A549 (cell line): ENCODE data around the gene STAB2. TPM values are rescaled to one million over a fixed set of nuclear protein-coding genes. Genes with fewer than 3 reads are reported as not detected.

ENCODE experiments used
- ATAC-seq, 2 experiments: fragments of 200-7000 bp in 1 of 2; fragments of >200 bp in 1 of 2; cut with Nextera tagmentation in 1 of 2; cut with Tn5 transposase in 1 of 2; 3 replicates each; pipeline versions ENCODE4 v1.8.0 to v1.9.1; 2018 to 2020; ENCODE audit warnings: mild to moderate bottlenecking in 1 of 2, moderate library complexity in 1 of 2
- CTCF ChIA-PET: fragments of 300-600 bp; sonication (Branson Sonifier 250); formaldehyde crosslinking; extraction: SDS; loops from one replicate; lab custom pipeline; 2021; ENCODE audit warnings: antibody characterized with exemption, inconsistent platforms; lab: Yijun Ruan, JAX
- POLR2A ChIA-PET: fragments of 350-600 bp; formaldehyde crosslinking; extraction: SDS; loops from one replicate; lab custom pipeline; 2021; ENCODE audit warnings: antibody characterized with exemption, inconsistent platforms; lab: Yijun Ruan, JAX
- DNase-seq, 2 experiments: peaks; one replicate each; pipeline versions ENCODE4 v3.0.0 to v3.0.0-alpha.2; 2011 to 2016; ENCODE audit warnings: low read depth in 1 of 2, low spot score in 1 of 2
- FAIRE-seq: peaks from 2 replicates; lab custom pipeline; 2011; peaks lifted over from hg19 to GRCh38; lab: Jason Lieb, UNC
- H3K27ac ChIP-seq, 2 experiments: fragments of >200 bp; sonication (Bioruptor Twin); formaldehyde crosslinking; 3 replicates each; pipeline ENCODE4 v1.5.1; 2016 to 2017
- H3K4me1 ChIP-seq: fragments of >200 bp; sonication (Bioruptor Twin); formaldehyde crosslinking; 3 replicates; pipeline ENCODE4 v1.6.1; 2016
- H3K4me2 ChIP-seq: fragments of >200 bp; sonication (Bioruptor Twin); formaldehyde crosslinking; 3 replicates; pipeline ENCODE4 v1.6.1; 2016
- H3K4me3 ChIP-seq: fragments of >200 bp; sonication (Bioruptor Twin); formaldehyde crosslinking; 3 replicates; pipeline ENCODE4 v1.5.1; 2016
- H3K9me3 ChIP-seq: fragments of >200 bp; sonication (Bioruptor Twin); formaldehyde crosslinking; 3 replicates; pipeline ENCODE4 v1.6.1; 2016
- ATOH8 ChIP-seq: fragments of 250-450 bp; sonication (Bioruptor Pico); IDR thresholded peaks from 2 replicates; pipeline ENCODE4 v1.5.0; 2020; ENCODE audit warnings: low read depth, mild to moderate bottlenecking, moderate library complexity
- BCL3 ChIP-seq: fragments of >200 bp; sonication (Bioruptor Twin); formaldehyde crosslinking; IDR thresholded peaks from 3 replicates; pipeline ENCODE4 v1.6.1; 2016
- BHLHE40 ChIP-seq: IDR thresholded peaks from 2 replicates; pipeline ENCODE4 v1.6.1; 2012; ENCODE audit warnings: low read depth, low read length, inconsistent platforms
- CEBPB ChIP-seq, 2 experiments: fragments of >200 bp in 1 of 2; sonication (Bioruptor Twin) in 1 of 2; formaldehyde crosslinking in 1 of 2; IDR thresholded peaks; 2 replicates each; pipeline ENCODE4 v1.6.1; 2012 to 2016
- CHD4 ChIP-seq: fragments of 200-600 bp; sonication (generic); IDR thresholded peaks from 2 replicates; pipeline ENCODE4 v1.6.1; 2016; ENCODE audit warnings: antibody characterized with exemption, mild to moderate bottlenecking, borderline replicate concordance
- EHMT2 ChIP-seq: fragments of 200-600 bp; sonication (generic); IDR thresholded peaks from 2 replicates; pipeline ENCODE4 v1.6.1; 2016; ENCODE audit warnings: antibody characterized with exemption, low read depth, mild to moderate bottlenecking, moderate library complexity
- ELK1 ChIP-seq: fragments of 150-350 bp; IDR thresholded peaks from 2 replicates; pipeline ENCODE4 v1.6.1; 2014; ENCODE audit warnings: low read depth, mild to moderate bottlenecking, low read length
- FOSL2 ChIP-seq, 2 experiments: fragments of 450-650 bp in 1 of 2; fragments of >200 bp in 1 of 2; sonication (Bioruptor Twin) in 1 of 2; formaldehyde crosslinking; IDR thresholded peaks; 2 replicates each; pipeline versions ENCODE4 v1.5.0 to v1.6.1; 2016 to 2020; ENCODE audit warnings: mild to moderate bottlenecking in 1 of 2, moderate library complexity in 1 of 2
- HES2 ChIP-seq: fragments of >200 bp; sonication (Bioruptor Twin); formaldehyde crosslinking; IDR thresholded peaks from 2 replicates; pipeline ENCODE4 v1.6.1; 2016
- HOXB5 ChIP-seq: fragments of 250-450 bp; sonication (Bioruptor Pico); IDR thresholded peaks from 2 replicates; pipeline ENCODE4 v1.5.0; 2020; ENCODE audit warnings: mild to moderate bottlenecking, moderate library complexity
- JUN ChIP-seq, 2 experiments: fragments of >200 bp; sonication (Bioruptor Twin); formaldehyde crosslinking; IDR thresholded peaks; 2 replicates in 1 of 2; 3 replicates in 1 of 2; pipeline ENCODE4 v1.6.1; 2016 to 2017
- JUNB ChIP-seq: fragments of >200 bp; sonication (Bioruptor Twin); formaldehyde crosslinking; IDR thresholded peaks from 2 replicates; pipeline ENCODE4 v1.6.1; 2016
- KDM1A ChIP-seq: fragments of 200-600 bp; sonication (generic); IDR thresholded peaks from 2 replicates; pipeline ENCODE4 v1.6.1; 2016; ENCODE audit warnings: low read depth, mild to moderate bottlenecking
- MAFK ChIP-seq: fragments of 450-650 bp; IDR thresholded peaks from 2 replicates; pipeline ENCODE4 v1.6.1; 2014; ENCODE audit not compliant: partially characterized antibody
- PBX3 ChIP-seq: IDR thresholded peaks from 2 replicates; pipeline ENCODE4 v1.6.1; 2012
- PHF8 ChIP-seq: fragments of 200-600 bp; sonication (generic); IDR thresholded peaks from 2 replicates; pipeline ENCODE4 v1.6.1; 2016; ENCODE audit warnings: low read depth, mild to moderate bottlenecking, antibody characterized with exemption, moderate library complexity, borderline replicate concordance
- RCOR1 ChIP-seq: fragments of 150-350 bp; IDR thresholded peaks from 2 replicates; pipeline ENCODE4 v1.6.1; 2014; ENCODE audit warnings: antibody characterized with exemption, low read length, low read depth
- RNF2 ChIP-seq: fragments of 200-600 bp; sonication (generic); IDR thresholded peaks from 2 replicates; pipeline ENCODE4 v1.6.1; 2016; ENCODE audit warnings: low read depth, mild to moderate bottlenecking, antibody characterized with exemption, moderate library complexity, borderline replicate concordance
- SMC3 ChIP-seq: fragments of >200 bp; sonication (Bioruptor Twin); formaldehyde crosslinking; IDR thresholded peaks from 3 replicates; pipeline ENCODE4 v1.6.1; 2018; ENCODE audit warnings: inconsistent platforms
- TFCP2L1 ChIP-seq: fragments of 250-450 bp; sonication (Bioruptor Pico); IDR thresholded peaks from 2 replicates; pipeline ENCODE4 v1.5.0; 2021; ENCODE audit warnings: mild to moderate bottlenecking
- USF2 ChIP-seq: fragments of 450-650 bp; IDR thresholded peaks from 2 replicates; pipeline ENCODE4 v1.6.1; 2014; ENCODE audit warnings: antibody characterized with exemption
- ZNF302 ChIP-seq: fragments of 250-450 bp; sonication (Bioruptor Pico); IDR thresholded peaks from 2 replicates; pipeline ENCODE4 v1.9.0; 2021; ENCODE audit warnings: inconsistent platforms, mild to moderate bottlenecking, moderate library complexity
- ZSCAN20 ChIP-seq: fragments of 250-450 bp; sonication (Bioruptor Pico); IDR thresholded peaks from 2 replicates; pipeline ENCODE4 v1.8.0; 2022; ENCODE audit warnings: mild to moderate bottlenecking, moderate library complexity
- WGBS: methylation state at CpG from one replicate; pipeline ENCODE4 v1.1.6; 2017; ENCODE audit errors: missing lambda C conversion rate; 5-methylcytosine and 5-hydroxymethylcytosine counted together
- polyA plus RNA-seq, 4 experiments: library from polyadenylated mRNA; depleted of rRNA in 3 of 4; stranded (reverse); fragments of >200 nt; fragmentation: RNase III in 1 of 4; extraction: RNeasy Plus Mini Kit Qiagen cat#74134 plus additional on column Dnase treatment in 1 of 4; gene quantifications; 2 replicates in 3 of 4; 3 replicates in 1 of 4; pipeline ENCODE4 v1.2.3, GENCODE V29; 2011 to 2017

STAB2 gene
- polyA plus RNA-seq, 2 of the 4 experiments (the other 2 are of a cell fraction) = not detected

GRCh38 chr12:103637021-103637420 is 49.9 kb downstream of the STAB2 start:
- ChIA-PET POLR2A (no interaction called here), CTCF (interaction anchor here (1.5 to 2.4 kb wide), 2 partner anchors 11 kb away, joined by 3 to 11 read pairs; no protein-coding TSS in a partner anchor)
- no peak for ATAC-seq
- DNase-seq = no peak
- FAIRE-seq = no peak
- no peaks in the 10 kb centered on the region for H3K4me1 ChIP-seq
- no peak for TF ChIP-seq CEBPB (IDR thresholded peaks at IDR 0.05)
- TF ChIP-seq HOXB5 = no peak
- no peak for TF ChIP-seq BCL3
- TF ChIP-seq BHLHE40 = no peak
- TF ChIP-seq FOSL2 (IDR thresholded peaks at IDR 0.05) = no peak
- no peak for TF ChIP-seq FOSL2 (CRISPR knock-in tag; IDR thresholded peaks at IDR 0.05)
- no peak for TF ChIP-seq PHF8
- no peak for TF ChIP-seq TFCP2L1
- no peak for TF ChIP-seq ELK1
- no peak for TF ChIP-seq ZSCAN20 (CRISPR knock-in tag)
- no peak for TF ChIP-seq CHD4
- TF ChIP-seq KDM1A = no peak
- TF ChIP-seq ATOH8 (CRISPR knock-in tag) = no peak
- TF ChIP-seq PBX3 = no peak
- H3K4me2 ChIP-seq = no peak overlapping the region
- 65% methylated on average over 7 of the region's 7 CpGs for WGBS
- H3K9me3 ChIP-seq = peaks cover 11% of the 10 kb centered on the region; the same call in 2 of the 3 replicates
- no peak overlapping the region for H3K27ac ChIP-seq
- H3K4me3 ChIP-seq = no peak overlapping the region

- ChIA-PET POLR2A (no interaction called here), CTCF (interaction anchor here (1.5 kb wide), 1 partner anchor 11 kb away, joined by 3 read pairs; no protein-coding TSS in a partner anchor)
- Histone ChIP-seq H3K4me2 (no peak overlapping the region), H3K4me3 (no peak overlapping the region), H3K9me3 (peaks cover 7% of the 10 kb centered on the region; the same call in 2 of the 3 replicates), H3K27ac (no peak overlapping the region), H3K4me1 (no peaks in the 10 kb centered on the region)
- no peak for ATAC-seq
- DNase-seq = no peak
- FAIRE-seq = no peak
- 36% methylated on average over 2 of the region's 2 CpGs for WGBS
- TF ChIP-seq ELK1 (no peak), SMC3 (no peak), JUN (IDR thresholded peaks at IDR 0.05) (no peak), ZNF302 (no peak), RCOR1 (no peak), HES2 (no peak), USF2 (no peak), MAFK (no peak), EHMT2 (no peak), RNF2 (no peak), CHD4 (no peak), JUNB (no peak)
These were observed 50.4 kb downstream of the STAB2 start for GRCh38 chr12:103637429-103637828.
